Ovary (tissue), 9 donors: ENCODE measurements around the gene IDUA. TPM values are rescaled to one million over a fixed set of nuclear protein-coding genes. Genes with fewer than 3 reads are reported as not detected.

ENCODE experiments used
- DNase-seq, 5 donors: peaks; one replicate each; pipeline ENCODE4 v3.0.0-alpha.2; 2019 to 2020
- H3K27ac ChIP-seq, 2 donors: fragments of 200-600 bp; one replicate each; pipeline versions ENCODE4 v1.5.1 to v1.8.0; 2019 to 2022
- H3K27me3 ChIP-seq: fragments of 200-600 bp; one replicate; pipeline ENCODE4 v1.8.0; 2022
- H3K36me3 ChIP-seq: fragments of 200-600 bp; sonication (generic); one replicate; pipeline ENCODE4 v1.5.1; 2019
- H3K4me1 ChIP-seq: one replicate; pipeline ENCODE4 v1.8.1; 2013; ENCODE audit warnings: mild to moderate bottlenecking, moderate library complexity; ENCODE audit not compliant: insufficient read depth
- H3K4me3 ChIP-seq: fragments of 200-600 bp; sonication (generic); one replicate; pipeline ENCODE4 v1.5.1; 2017
- H3K9me3 ChIP-seq, 2 donors: fragments of 200-600 bp in 1 of 2; sonication (generic) in 1 of 2; one replicate each; pipeline versions ENCODE4 v1.5.1 to v1.8.1; 2013 to 2019; ENCODE audit warnings: mild to moderate bottlenecking in 1 of 2, moderate library complexity in 1 of 2
- CTCF ChIP-seq, 3 donors: fragments of 450-650 bp in 2 of 3; fragments of 200-600 bp in 1 of 3; IDR thresholded peaks; one replicate each; pipeline versions ENCODE4 v1.5.1 to v1.8.0; 2016 to 2022; ENCODE audit warnings: antibody characterized with exemption in 3 of 3, mild to moderate bottlenecking in 1 of 3
- EP300 ChIP-seq: sonication (generic); formaldehyde crosslinking; IDR thresholded peaks from one replicate; pipeline ENCODE4 v1.6.1; 2017; ENCODE audit warnings: antibody characterized with exemption
- POLR2A ChIP-seq: fragments of 450-650 bp; IDR thresholded peaks from one replicate; pipeline ENCODE4 v1.6.1; 2017; ENCODE audit warnings: antibody characterized with exemption, mild to moderate bottlenecking, moderate library complexity
- WGBS, 3 donors: extraction: QIAGEN DNeasy Blood & Tissue Kit in 1 of 3; methylation state at CpG; one replicate each; pipeline versions ENCODE4 v1.1.5 to v1.1.7; 2013 to 2017; 5-methylcytosine and 5-hydroxymethylcytosine counted together
- intact Hi-C, 4 donors: fragments of 100-400 bp; cut with DNase I; formaldehyde crosslinking; loops; one replicate each; pipeline versions ENCODE4 v1.11.0 to v1.15.1; 2022 to 2023
- polyA plus RNA-seq, 2 donors: library from polyadenylated mRNA; stranded (reverse); fragments of 200-250 nt in 1 of 2; fragments of 350-450 nt in 1 of 2; fragmentation: Illumina TruSeq in 1 of 2; extraction: RNeasy Lipid Tissue Mini Kit (QIAGEN cat#74804) in 1 of 2; gene quantifications; one replicate each; pipeline ENCODE4 v1.2.3, GENCODE V29; 2013 to 2014
- total RNA-seq, 7 donors: library from RNA; depleted of rRNA in 2 of 7; stranded (reverse); fragments of >200 nt in 2 of 7; fragmentation: NEBNext Ultra II Directional in 3 of 7; extraction: Animal tissue kit (Norgen Biotek cat#: 25700) in 3 of 7; gene quantifications; one replicate each; pipeline versions ENCODE4 v1.1.0 to v1.2.4, GENCODE V29; 2016 to 2023
- donor health status: DM: no; HTN: no; CAD: no; lungs with moderate emphysema.
- donor health status: DM: no; HTN: no; CAD: no.
- donor health status: Bipolar disorder and iron deficiency.
- donor health status: DM: yes; HTN: yes; CAD: no.
- donor health status: DM: no; HTN: no; CAD: no.
- donor health status: DM: yes; HTN: yes; CAD: no.

Gene IDUA
- total and polyA plus RNA-seq, 9 donors: 3.1 to 49.1 (median 31.8) TPM

- no peaks in the 10 kb centered on the region for H3K27me3 ChIP-seq
- peaks cover 14% of the 10 kb centered on the region for H3K4me1 ChIP-seq
- DNase-seq: peak; percentile 94 to 96 (median 95)
- 1 to 2% (median 1%) methylated on average over 27 to 89 of the region's 89 CpGs for WGBS, 3 donors
- TF ChIP-seq EP300 (no peak), CTCF (IDR thresholded peaks at IDR 0.05) (no peak), POLR2A (no peak)
- H3K36me3 ChIP-seq: no peaks in the 10 kb centered on the region
- no peaks in the 10 kb centered on the region for H3K9me3 ChIP-seq
- intact Hi-C loops: loop anchor here in 1 of 4 donors (10.0 kb wide), 1 partner anchor 224 kb away; no protein-coding TSS in a partner anchor
- H3K27ac ChIP-seq: peak within 1 kb of the TSS; percentile 34 to 66
- H3K4me3 ChIP-seq: peak within 1 kb of the TSS; percentile 62
Measured at GRCh38 chr4:1011022-1011665, 24.3 kb downstream of the IDUA start, which contains the start of gene FGFRL1. Gene FGFRL1 (plus strand): TSS chr4:1011626. CDS start chr4:1012486, 860 bp downstream.

GRCh38 chr4:1011666-1012033 is 24.8 kb downstream of the IDUA start:
- Histone ChIP-seq H3K4me1 (peaks cover 14% of the 10 kb centered on the region), H3K36me3 (no peaks in the 10 kb centered on the region), H3K4me3 (peak overlapping the region; percentile 53), H3K27me3 (no peaks in the 10 kb centered on the region), H3K27ac (no peak overlapping the region), H3K9me3 (no peaks in the 10 kb centered on the region)
- WGBS, 3 donors: 1% methylated on average over 18 to 57 of the region's 69 CpGs; no CpG with 5 or more reads in 1 of the 3 donors
- DNase-seq: no peak
- intact Hi-C loops: loop anchor here in 1 of 4 donors (10.0 kb wide), 1 partner anchor 223 kb away; no protein-coding TSS in a partner anchor
- no peak for TF ChIP-seq CTCF (IDR thresholded peaks at IDR 0.05)
- TF ChIP-seq EP300: no peak
- TF ChIP-seq POLR2A: no peak

GRCh38 chr4:1012034-1012739 is 25.3 kb downstream of the IDUA start:
- peak overlapping the region; percentile 7 to 8 for H3K27ac ChIP-seq
- 1 to 10% (median 1%) methylated on average over 10 to 69 of the region's 69 CpGs for WGBS, 3 donors

More at GRCh38 chr4:1012034-1012739, 25.3 kb downstream of the IDUA start:
- Histone ChIP-seq H3K27me3 (no peaks in the 10 kb centered on the region), H3K9me3 (no peaks in the 10 kb centered on the region), H3K36me3 (no peaks in the 10 kb centered on the region), H3K4me3 (peak overlapping the region; percentile 51), H3K4me1 (peaks cover 14% of the 10 kb centered on the region)
- DNase-seq: peak; percentile 49 to 75 (median 70)
- intact Hi-C loops: loop anchor here in 1 of 4 donors (10.0 kb wide), 1 partner anchor 223 kb away; no protein-coding TSS in a partner anchor
- TF ChIP-seq EP300 (no peak), POLR2A (no peak), CTCF (IDR thresholded peaks at IDR 0.05) (no peak)
